GM12873 (cell line): ENCODE results near the gene WNT9A.

Experiments used
- TF ChIP-seq, protein P1 (sequence below): IDR thresholded peaks from 2 replicates; pipeline ENCODE4 v1.5.1; 2012; ENCODE audit warnings: low read depth, mild to moderate bottlenecking, moderate library complexity, low read length, control low read depth; ENCODE audit not compliant: insufficient read depth; ENCODE audit errors: missing control alignments

The WNT9A gene

DNA sequence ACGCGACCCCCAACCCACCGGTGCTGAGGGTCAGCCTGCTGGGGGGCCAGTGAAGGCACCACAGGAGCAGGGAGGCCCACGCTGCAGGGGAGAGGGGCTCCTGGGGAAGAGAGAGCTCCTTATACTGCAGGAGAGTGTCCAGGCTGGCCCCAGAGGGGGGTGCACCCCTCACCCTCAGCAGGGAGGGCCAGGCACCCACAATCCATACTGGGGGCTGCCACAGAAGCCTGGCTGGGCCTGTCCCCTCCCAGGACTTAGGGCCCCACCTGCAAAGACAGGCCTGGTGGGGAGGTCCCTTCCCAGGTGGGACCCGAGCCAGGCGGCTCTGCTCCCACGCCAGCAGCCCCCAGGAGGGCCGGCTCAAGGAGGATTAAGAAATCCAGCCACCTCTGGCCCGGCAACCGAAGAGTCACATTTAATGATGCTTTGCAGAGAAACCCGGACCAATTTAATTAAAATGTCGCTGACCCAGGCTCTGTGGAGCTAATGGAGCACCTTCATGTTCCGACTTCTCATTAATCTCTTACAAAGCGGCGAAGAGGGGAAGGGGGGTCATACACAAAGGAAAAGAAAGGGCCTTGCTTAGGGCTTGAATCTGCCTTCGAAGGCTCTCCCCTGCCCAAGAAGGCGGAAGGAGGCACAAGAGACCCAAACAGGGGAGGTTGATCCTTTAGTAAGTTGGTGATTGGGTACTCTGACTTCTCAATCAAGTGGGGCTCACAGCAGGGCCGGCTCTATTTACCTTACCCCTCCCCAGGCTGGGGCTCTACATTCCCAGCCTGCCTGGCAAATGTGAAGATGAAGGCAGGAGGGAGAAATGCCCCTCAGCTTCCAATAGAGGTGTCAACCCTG is 25.0 kb downstream of the WNT9A start:
- TF ChIP-seq, protein P1, sequence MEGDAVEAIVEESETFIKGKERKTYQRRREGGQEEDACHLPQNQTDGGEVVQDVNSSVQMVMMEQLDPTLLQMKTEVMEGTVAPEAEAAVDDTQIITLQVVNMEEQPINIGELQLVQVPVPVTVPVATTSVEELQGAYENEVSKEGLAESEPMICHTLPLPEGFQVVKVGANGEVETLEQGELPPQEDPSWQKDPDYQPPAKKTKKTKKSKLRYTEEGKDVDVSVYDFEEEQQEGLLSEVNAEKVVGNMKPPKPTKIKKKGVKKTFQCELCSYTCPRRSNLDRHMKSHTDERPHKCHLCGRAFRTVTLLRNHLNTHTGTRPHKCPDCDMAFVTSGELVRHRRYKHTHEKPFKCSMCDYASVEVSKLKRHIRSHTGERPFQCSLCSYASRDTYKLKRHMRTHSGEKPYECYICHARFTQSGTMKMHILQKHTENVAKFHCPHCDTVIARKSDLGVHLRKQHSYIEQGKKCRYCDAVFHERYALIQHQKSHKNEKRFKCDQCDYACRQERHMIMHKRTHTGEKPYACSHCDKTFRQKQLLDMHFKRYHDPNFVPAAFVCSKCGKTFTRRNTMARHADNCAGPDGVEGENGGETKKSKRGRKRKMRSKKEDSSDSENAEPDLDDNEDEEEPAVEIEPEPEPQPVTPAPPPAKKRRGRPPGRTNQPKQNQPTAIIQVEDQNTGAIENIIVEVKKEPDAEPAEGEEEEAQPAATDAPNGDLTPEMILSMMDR: no peak

DNA sequence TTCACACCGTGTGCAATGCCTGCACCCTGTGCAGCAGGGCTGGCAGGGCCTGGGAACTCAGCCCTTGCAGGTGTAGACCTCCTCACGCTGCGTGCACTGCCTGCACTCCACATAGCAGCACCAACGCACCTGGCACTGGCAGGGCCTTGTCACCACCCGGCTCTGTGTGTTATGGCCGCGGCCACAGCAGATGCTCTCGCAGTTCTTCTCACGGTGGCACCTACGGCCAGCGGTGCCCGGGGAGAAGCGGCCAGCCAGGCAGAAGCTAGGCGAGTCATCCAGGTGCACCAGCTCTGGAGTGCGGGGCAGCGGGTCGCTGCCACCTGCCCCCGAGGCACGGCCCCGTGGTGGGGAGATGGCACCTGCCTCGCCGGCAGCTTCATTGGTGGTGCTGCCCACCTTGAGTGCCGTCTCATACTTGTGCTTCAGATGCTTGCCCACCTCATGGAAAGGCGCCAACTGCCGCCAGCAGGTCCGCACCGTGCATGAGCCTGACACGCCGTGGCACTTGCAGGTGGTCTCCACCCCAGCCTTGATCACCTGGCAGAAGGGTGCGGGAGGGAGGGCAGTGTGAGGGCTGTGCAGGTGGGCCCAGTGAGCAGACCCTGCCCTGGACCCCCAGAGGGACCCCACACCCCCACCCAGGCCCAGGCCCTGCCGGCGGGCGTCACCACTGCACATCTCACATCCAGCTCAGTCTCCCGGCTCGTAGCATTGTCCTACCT is 26.1 kb downstream of the WNT9A start:
- TF ChIP-seq, protein P1: no peak

DNA sequence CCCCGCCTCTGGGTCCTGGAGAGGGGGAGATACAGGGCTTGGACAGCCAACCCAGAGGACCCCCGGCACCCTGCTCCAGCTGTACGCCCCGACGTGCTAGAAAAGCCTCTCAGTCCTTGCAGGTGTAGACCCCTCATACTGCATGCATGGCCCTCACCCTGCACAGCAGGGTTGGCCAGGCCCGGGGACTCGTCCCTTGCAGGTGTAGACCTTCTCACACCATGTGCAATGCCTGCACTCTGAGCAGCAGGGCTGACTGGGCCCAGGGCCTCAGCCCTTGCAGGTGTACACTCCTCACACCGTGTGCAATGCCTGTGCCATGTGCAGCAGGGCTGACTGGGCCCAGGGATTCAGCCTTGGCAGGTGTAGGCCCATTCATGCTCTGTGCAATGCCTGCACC is 26.8 kb downstream of the WNT9A start:
- TF ChIP-seq, protein P1: no peak

DNA sequence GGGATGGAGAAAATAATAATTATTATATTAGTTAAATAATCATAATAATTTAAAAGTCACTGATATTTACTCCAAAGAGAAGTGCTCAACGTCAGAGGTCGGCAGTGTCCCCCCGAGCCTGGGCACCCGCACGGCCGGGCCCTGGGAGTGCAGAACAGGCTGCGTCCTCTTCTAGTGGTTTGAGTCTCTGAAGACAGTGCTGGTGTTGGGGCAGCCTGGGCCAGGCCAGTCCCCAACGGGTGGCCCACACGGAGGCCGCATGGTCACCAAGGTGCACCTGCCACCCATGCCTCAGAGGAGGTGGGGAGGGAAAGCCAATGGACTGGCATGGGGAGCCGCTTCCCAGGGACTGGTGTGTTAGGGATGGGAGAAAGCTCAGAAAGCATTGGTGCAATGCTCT is 27.3 kb downstream of the WNT9A start:
- TF ChIP-seq, protein P1: no peak

DNA sequence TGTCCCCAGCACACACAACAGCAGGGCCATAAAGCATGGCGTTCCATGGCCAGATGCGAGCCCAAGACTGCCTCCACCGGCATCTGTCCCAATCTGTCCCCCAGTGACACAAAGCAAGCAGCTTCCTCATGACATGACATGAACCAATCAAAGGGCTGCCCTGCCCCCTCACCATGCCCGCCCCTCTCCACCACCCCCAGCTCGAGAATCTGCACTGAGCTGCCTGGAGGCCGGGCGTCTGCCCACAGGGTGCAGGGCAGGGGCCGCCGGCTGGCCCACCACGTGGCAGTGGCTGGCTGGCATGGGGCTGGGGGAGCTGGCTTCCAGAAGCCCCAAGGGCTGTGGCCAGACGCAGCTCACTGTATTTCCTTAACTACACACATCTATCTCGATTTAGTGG is 27.8 kb downstream of the WNT9A start:
- TF ChIP-seq, protein P1: no peak

DNA sequence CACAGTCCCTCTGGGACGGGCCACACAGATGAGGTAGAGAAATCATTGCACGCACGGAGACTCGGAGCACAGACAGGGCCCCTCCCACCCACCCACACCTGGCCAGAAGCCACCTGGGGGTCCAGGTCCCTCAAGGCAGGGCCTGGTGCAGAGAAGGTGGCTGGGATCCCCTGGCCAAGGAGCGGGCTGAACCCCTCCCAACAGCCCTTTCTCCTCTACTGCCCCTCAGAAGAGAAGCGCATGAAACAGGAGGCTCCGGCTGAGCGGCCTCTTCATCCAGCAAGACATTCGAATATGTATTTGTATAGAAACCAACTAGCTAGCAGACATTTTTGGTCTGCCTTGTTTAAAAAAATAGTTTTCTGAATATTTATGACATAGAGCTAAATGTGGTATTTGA is 29.0 kb downstream of the WNT9A start:
- TF ChIP-seq, protein P1: no peak

DNA sequence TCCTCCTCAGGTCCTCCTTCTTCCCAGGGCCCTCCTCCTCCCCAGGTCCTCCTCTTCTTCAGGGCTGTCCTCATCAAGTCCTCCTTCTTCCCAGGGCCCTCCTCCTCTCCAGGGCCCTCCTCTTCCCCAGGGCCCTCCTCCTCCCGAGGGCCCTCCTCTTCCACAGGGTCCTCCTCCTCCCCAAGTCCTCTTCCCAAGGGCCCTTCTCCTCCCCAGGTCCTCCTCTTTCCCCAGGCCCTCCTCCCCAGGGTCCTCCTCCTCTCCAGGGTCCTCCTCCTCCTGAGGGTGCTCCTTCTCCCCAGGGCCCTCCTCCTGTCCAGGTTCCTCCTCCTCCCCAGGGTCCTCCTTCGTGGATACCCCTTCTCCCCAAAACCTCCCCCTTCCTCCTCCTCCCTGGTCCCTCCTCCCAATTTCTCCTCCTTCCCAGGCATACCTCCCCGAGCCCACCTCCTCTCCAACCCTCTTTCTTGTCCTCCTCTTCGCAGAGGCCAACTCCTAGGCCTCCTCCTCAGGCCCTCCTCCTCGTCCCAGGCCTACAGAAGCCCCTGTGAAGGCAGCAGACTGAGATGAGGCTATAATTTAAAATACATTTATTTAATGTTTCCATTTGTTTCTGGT is 29.5 kb downstream of the WNT9A start:
- TF ChIP-seq, protein P1: no peak
